Fibroblast of skin of left quadriceps (primary cell): ENCODE results near the gene CALCOCO1.

Experiments
- DNase-seq, 2 experiments: peaks; one replicate each; pipeline ENCODE4 v3.0.0-alpha.2; 2013; ENCODE audit warnings: low read depth in 2 of 2

The CALCOCO1 gene

DNA sequence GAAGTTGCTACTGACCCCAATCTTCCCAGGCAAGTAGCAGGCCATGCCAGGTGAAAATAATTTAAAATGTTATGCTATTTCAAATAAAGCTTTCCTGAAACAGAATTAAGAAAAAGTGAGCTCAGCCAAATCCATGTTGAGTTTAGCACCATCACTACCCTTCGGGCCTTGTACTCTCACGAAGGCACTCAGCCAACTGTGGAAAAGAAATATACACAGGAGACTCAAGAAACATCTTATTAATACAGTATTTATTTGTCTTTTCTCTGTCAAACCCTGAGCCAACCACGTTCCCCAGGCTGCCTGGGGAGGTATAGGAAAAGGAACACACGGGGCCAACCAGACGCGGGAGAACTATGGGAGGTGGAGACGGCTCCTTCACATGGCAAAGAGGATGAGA, 62.3 kb downstream of the CALCOCO1 start:
- no peak for DNase-seq

DNA sequence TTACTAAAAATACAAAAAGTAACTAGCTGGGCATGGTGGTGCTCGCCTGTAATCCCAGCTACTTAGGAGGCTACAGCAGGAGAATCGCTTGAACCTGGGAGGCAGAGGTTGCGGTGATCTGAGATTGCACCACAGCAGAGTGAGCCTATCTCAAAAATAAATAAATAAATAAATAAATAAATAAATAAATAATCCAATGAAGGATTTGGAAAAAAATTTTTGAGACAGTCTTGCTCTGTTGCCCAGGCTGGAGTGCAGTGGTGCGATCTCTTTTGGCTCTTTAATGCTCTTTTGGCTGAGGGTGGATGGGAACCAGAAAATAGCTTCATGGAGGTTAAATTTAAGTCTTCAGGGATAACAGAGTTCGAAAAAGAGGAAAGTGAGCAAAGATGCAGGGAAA, 63.1 kb downstream of the CALCOCO1 start:
- no peak for DNase-seq

DNA sequence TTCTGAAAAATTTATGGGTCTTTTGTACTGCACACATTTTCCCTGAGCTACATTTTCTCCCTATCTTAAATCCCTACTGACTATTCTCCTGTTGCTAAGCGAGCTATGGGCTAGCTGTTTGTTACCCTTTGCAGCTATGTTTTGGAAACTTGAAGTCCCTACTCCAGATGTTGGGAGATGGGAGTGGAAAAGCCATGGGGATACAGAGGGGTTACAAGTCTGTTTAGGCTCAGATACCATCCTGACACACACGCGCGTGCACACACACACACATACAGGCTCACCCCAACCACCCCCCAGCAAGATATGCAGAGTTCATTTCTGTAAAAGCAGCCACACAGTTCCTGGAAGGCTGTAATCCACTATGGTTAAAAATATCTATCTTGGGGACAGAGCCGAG, 67.2 kb downstream of the CALCOCO1 start:
- DNase-seq: no peak

DNA sequence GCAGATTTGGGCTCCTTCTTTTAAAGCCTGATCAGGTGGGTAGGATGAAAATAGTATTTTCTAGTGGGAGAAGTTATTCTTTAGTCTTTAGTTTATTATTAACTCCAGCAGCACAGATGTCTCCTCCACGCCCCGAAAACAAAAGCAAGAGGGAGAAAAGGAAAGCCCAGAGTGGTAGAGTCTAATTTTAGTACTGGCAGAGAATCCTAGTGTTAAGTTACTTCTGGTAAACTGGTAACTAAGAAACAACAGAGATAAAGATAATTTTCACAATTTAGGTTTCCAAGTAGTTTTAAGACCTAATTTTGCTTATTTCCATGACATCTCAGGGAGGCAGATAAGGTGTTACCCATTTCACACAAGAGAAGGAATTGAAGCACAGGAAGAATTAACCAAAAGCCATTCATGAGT, 67.7 kb downstream of the CALCOCO1 start:
- no peak for DNase-seq

DNA sequence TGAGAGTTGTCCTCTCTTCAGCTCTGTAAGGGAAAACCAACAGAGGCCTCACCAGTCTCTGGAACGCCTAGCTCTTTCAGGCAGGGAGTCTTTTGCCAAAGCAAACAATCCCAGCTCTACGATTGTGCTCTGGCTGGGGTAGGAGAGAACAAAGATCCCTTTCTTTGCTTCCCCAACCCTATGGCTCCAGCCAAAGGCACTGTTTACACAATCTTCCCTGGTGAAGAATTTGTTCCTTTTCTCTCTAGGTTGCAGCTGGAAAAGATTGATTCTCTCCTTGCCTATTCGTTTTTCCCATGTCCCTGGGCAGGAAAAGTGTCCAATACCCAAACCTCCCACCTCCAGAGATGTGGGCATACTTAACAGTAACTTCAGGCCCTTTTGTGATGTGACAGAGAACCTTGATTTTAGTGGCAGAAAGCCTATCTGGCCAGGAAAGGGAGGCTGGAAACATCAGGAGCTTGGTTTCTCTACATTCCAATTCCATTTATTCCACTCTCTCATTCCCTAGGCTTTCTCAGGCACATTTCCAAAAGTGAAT, 68.2 kb downstream of the CALCOCO1 start:
- DNase-seq: no peak
